ENCODE results near the gene TM2D3.

Gene TM2D3

GRCh38 chr15:101608201-101608600 is 44.0 kb downstream of the TM2D3 start:
- FAIRE-seq (no peak), DNase-seq (ENCODE audit: low spot score) (no peak)

GRCh38 chr15:101607108-101607507 is 45.1 kb downstream of the TM2D3 start:
- DNase-seq (ENCODE audit: low spot score) (no peak), FAIRE-seq (no peak)

- peak; percentile 63 for FAIRE-seq
- no peak for DNase-seq (ENCODE audit: low spot score)
Observed at GRCh38 chr15:101604124-101604874, 47.9 kb downstream of the TM2D3 start.

GRCh38 chr15:101602801-101603200 is 49.4 kb downstream of the TM2D3 start:
- no peak for DNase-seq (ENCODE audit: low spot score)
- FAIRE-seq: no peak

GRCh38 chr15:101600035-101600434 is 52.1 kb downstream of the TM2D3 start:
- FAIRE-seq (no peak), DNase-seq (ENCODE audit: low spot score) (no peak)

DNA sequence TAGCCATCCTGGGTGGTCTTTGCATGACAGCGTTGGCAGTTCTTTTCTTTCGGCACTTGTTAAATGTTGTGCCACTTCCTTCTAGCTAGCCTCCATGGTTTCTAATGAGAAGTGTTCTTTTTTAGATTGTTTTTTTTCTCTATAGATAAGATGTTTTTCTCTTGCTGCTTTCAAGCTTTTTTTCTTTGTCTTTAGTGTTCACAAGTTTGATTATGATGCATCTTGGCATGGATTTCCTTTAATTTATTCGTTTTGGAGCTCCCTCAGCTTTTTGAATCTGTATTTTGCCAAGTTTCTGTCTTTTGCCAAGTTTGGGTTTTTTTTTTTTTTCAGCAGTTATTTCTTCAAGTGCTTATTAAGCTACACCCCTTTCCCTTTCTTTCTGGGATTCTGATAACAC is 53.1 kb downstream of the TM2D3 start:
- no peak for DNase-seq (ENCODE audit: low spot score)
- no peak for FAIRE-seq

GRCh38 chr15:101597360-101597928 is 54.7 kb downstream of the TM2D3 start:
- FAIRE-seq: no peak

DNA sequence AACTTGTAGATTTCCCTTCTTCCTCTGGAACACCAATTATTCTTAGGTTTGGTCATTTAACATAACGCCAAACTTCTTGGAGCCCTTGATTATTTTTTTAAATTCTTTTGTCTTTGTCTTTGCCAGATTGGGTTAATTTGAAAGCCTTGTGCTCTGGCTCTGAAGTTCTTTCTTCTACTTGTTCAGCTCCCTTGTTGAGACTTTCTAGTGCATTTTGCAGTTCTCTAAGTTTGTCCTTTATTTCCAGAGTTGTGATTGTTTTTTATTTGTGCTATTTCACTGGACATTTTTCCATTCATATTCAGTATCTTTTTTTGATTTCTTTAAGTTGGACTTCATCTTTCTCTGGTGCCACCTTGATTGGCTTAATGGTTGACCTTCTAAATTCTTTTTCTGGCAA is 55.5 kb downstream of the TM2D3 start:
- FAIRE-seq: no peak
- no peak for DNase-seq (ENCODE audit: low spot score)

More at GRCh38 chr15:101597360-101597928, 54.7 kb downstream of the TM2D3 start:
- DNase-seq (ENCODE audit: low spot score): no peak
